Activated CD8-positive, alpha-beta T cell treated with anti-CD3 and anti-CD28 coated beads for 36 hours (primary cell): ENCODE measurements around the gene TLCD1. TPM values are rescaled to one million over a fixed set of nuclear protein-coding genes. Genes with fewer than 3 reads are reported as not detected.
"Not testable (repeated sequence)": the region's sequence is repeated elsewhere in the genome, so short reads cannot be mapped to it uniquely, and the experiment has no call there.

Experiments
- ATAC-seq: fragments of 200-7000 bp; cut with Tn5 transposase; one replicate; pipeline ENCODE4 v1.10.0; 2021; ENCODE audit warnings: mild to moderate bottlenecking, moderate library complexity
- CTCF ChIA-PET: fragments of 350-600 bp; sonication (Branson Sonifier 250); formaldehyde crosslinking; loops from one replicate; lab custom pipeline; 2021; ENCODE audit warnings: antibody characterized with exemption; lab: Charles Lee
- POLR2A ChIA-PET: fragments of 350-600 bp; sonication (Branson Sonifier 250); formaldehyde crosslinking; loops from one replicate; lab custom pipeline; 2021; ENCODE audit warnings: antibody characterized with exemption; lab: Charles Lee
- DNase-seq: peaks from one replicate; pipeline ENCODE4 v3.0.0-alpha.2; 2020
- H3K27ac Mint-ChIP-seq: one replicate; pipeline ENCODE4 v1.8.0; 2021; ENCODE audit warnings: mild to moderate bottlenecking, mixed read lengths
- H3K27me3 Mint-ChIP-seq: one replicate; pipeline ENCODE4 v1.8.0; 2021; ENCODE audit warnings: mixed read lengths
- H3K36me3 Mint-ChIP-seq: one replicate; pipeline ENCODE4 v1.8.0; 2021; ENCODE audit warnings: low read depth, mixed read lengths
- H3K4me1 Mint-ChIP-seq: one replicate; pipeline ENCODE4 v1.8.0; 2021; ENCODE audit warnings: low read depth, mixed read lengths
- H3K4me3 Mint-ChIP-seq: one replicate; pipeline ENCODE4 v1.8.0; 2021; ENCODE audit warnings: mild to moderate bottlenecking, moderate library complexity, mixed read lengths
- H3K9me3 Mint-ChIP-seq: one replicate; pipeline ENCODE4 v1.8.0; 2021; ENCODE audit warnings: mixed read lengths
- CTCF ChIP-seq: fragments of 200-600 bp; IDR thresholded peaks from one replicate; pipeline ENCODE4 v1.8.0; 2022; ENCODE audit warnings: antibody characterized with exemption, mild to moderate bottlenecking
- intact Hi-C: fragments of 100-400 bp; cut with micrococcal nuclease; formaldehyde crosslinking; loops from one replicate; pipeline ENCODE4 v1.10.0; 2022
- total RNA-seq, 2 experiments: library from RNA; stranded (reverse); gene quantifications; one replicate each; pipeline ENCODE4 v1.2.3, GENCODE V29; 2021

Gene TLCD1
- total RNA-seq, 2 experiments from 2014 or later, result 6.5 to 8.7 TPM

- no peak for ATAC-seq
- Mint-ChIP-seq H3K27me3 (no peaks in the 10 kb centered on the region), H3K27ac (peak overlapping the region; percentile 89), H3K4me1 (peaks cover 35% of the 10 kb centered on the region), H3K9me3 (no peaks in the 10 kb centered on the region), H3K36me3 (peaks cover 60% of the 10 kb centered on the region), H3K4me3 (peak overlapping the region; percentile 100)
- no peak for TF ChIP-seq CTCF
- POLR2A ChIA-PET, result interaction anchor here (0.6 to 11.5 kb wide), 19 partner anchors 11 to 339 kb away, joined by 3 to 480 read pairs (median 5); partner anchors contain the start of genes BLTP2, DHRS13, FLOT2 and PHF12
- intact Hi-C loops, result loop anchor here (5.0 kb wide), 3 partner anchors 38 to 178 kb away; partner anchors contain the start of gene DHRS13
- DNase-seq, result peak; percentile 35
- CTCF ChIA-PET, result interaction anchor here (4.7 to 13.9 kb wide), 3 partner anchors 22 to 79 kb away, joined by 34 to 609 read pairs (median 99); partner anchors contain the start of genes BLTP2 and TRAF4
Observed at GRCh38 chr17:28724500-28725165, 1.4 kb downstream of the TLCD1 start.

- intact Hi-C loops, ATAC-seq: not testable (repeated sequence)
- peaks cover 60% of the 10 kb centered on the region for H3K36me3 Mint-ChIP-seq
Observed at GRCh38 chr17:28723836-28724499, 2.1 kb downstream of the TLCD1 start.

GRCh38 chr17:28723159-28723835 lies 2.7 kb downstream of the TLCD1 start:
- no peaks in the 10 kb centered on the region for H3K9me3 Mint-ChIP-seq
- ChIA-PET CTCF (interaction anchor here (4.7 to 13.9 kb wide), 2 partner anchors 23 to 78 kb away, joined by 34 to 609 read pairs; partner anchors contain the start of genes BLTP2 and TRAF4), POLR2A (interaction anchor here (0.9 to 11.5 kb wide), 6 partner anchors 10 to 226 kb away, joined by 3 to 480 read pairs (median 27); partner anchors contain the start of genes FLOT2, PROCA1 and TRAF4)
- ATAC-seq (no peak), DNase-seq (no peak)
- TF ChIP-seq CTCF, result no peak
- H3K27me3 Mint-ChIP-seq, result peaks cover 3% of the 10 kb centered on the region
- peak overlapping the region; percentile 89 for H3K27ac Mint-ChIP-seq
- H3K4me1 Mint-ChIP-seq, result peaks cover 38% of the 10 kb centered on the region
- intact Hi-C loops, result no loop called here
- H3K4me3 Mint-ChIP-seq, result peak overlapping the region; percentile 100
- peaks cover 60% of the 10 kb centered on the region for H3K36me3 Mint-ChIP-seq

More at GRCh38 chr17:28723836-28724499, 2.1 kb downstream of the TLCD1 start:
- CTCF ChIA-PET, result interaction anchor here (4.7 to 13.9 kb wide), 2 partner anchors 23 to 79 kb away, joined by 34 to 609 read pairs; partner anchors contain the start of genes BLTP2 and TRAF4
- POLR2A ChIA-PET, result interaction anchor here (0.9 to 11.5 kb wide), 10 partner anchors 11 to 228 kb away, joined by 3 to 480 read pairs (median 8); partner anchors contain the start of genes DHRS13, FLOT2, PHF12 and PROCA1
- Mint-ChIP-seq H3K27ac (peak overlapping the region; percentile 89), H3K4me1 (peaks cover 35% of the 10 kb centered on the region), H3K4me3 (peak overlapping the region; percentile 100)
- H3K27me3 Mint-ChIP-seq, H3K9me3 Mint-ChIP-seq, DNase-seq: not testable (repeated sequence)

- Mint-ChIP-seq H3K27ac (peak overlapping the region; percentile 99), H3K4me3 (peak overlapping the region; percentile 100), H3K27me3 (peaks cover 5% of the 10 kb centered on the region), H3K4me1 (peaks cover 40% of the 10 kb centered on the region), H3K9me3 (no peaks in the 10 kb centered on the region), H3K36me3 (peaks cover 60% of the 10 kb centered on the region)
- intact Hi-C loops, result no loop called here
- ChIA-PET POLR2A (interaction anchor here (1.1 to 11.5 kb wide), 5 partner anchors 11 to 227 kb away, joined by 3 to 480 read pairs (median 15); partner anchors contain the start of genes PROCA1 and TRAF4), CTCF (interaction anchor here (13.9 kb wide), 1 partner anchor 24 kb away, joined by 609 read pairs; the partner anchor contains the start of gene TRAF4)
- ATAC-seq, result no peak
- DNase-seq, result no peak
- TF ChIP-seq CTCF, result no peak
Observed at GRCh38 chr17:28722417-28723158, 3.4 kb downstream of the TLCD1 start.

- DNase-seq, H3K27me3 Mint-ChIP-seq, ATAC-seq, H3K9me3 Mint-ChIP-seq, intact Hi-C loops: not testable (repeated sequence)
- peaks cover 40% of the 10 kb centered on the region for H3K4me1 Mint-ChIP-seq
- peak overlapping the region; percentile 100 for H3K4me3 Mint-ChIP-seq
- POLR2A ChIA-PET, result interaction anchor here (1.2 to 11.5 kb wide), 9 partner anchors 10 to 229 kb away, joined by 3 to 480 read pairs (median 12); partner anchors contain the start of genes BLTP2, PROCA1, SDF2 and SUPT6H
- H3K36me3 Mint-ChIP-seq, result peaks cover 60% of the 10 kb centered on the region
- CTCF ChIA-PET, result interaction anchor here (1.4 to 13.9 kb wide), 3 partner anchors 8 to 43 kb away, joined by 3 to 609 read pairs (median 4); partner anchors contain the start of gene TRAF4
- H3K27ac Mint-ChIP-seq, result peak overlapping the region; percentile 99
Observed at GRCh38 chr17:28720997-28721329, 5.1 kb downstream of the TLCD1 start.
